H1 (cell line): ENCODE measurements around the gene FAM53A. TPM values are rescaled to one million over a fixed set of nuclear protein-coding genes. Genes with fewer than 3 reads are reported as not detected.

Experiments used
- CTCF ChIA-PET: fragments of 300-600 bp; sonication (Branson Sonifier 250); formaldehyde crosslinking; loops from one replicate; lab custom pipeline; 2021; ENCODE audit not compliant: partially characterized antibody; lab: Charles Lee
- POLR2A ChIA-PET: fragments of 300-600 bp; sonication (Branson Sonifier 250); formaldehyde crosslinking; loops from one replicate; lab custom pipeline; 2021; ENCODE audit warnings: inconsistent platforms; ENCODE audit not compliant: partially characterized antibody; lab: Charles Lee
- DNase-seq, 2 experiments: peaks; one replicate each; pipeline versions ENCODE4 v3.0.0 to v3.0.0-alpha.2; 2010 to 2022; ENCODE audit warnings: low spot score in 2 of 2, low read depth in 1 of 2, mixed read lengths in 1 of 2
- FAIRE-seq: peaks from 2 replicates; lab custom pipeline; 2011; peaks lifted over from hg19 to GRCh38; lab: Jason Lieb, UNC
- H2AFZ ChIP-seq: 2 replicates; pipeline ENCODE4 v1.8.1; 2012; ENCODE audit warnings: low read length, inconsistent platforms
- H2AK5ac ChIP-seq: 2 replicates; pipeline ENCODE4 v1.6.1; 2013; ENCODE audit warnings: low read depth, low read length
- H2BK120ac ChIP-seq: replicated peaks from 2 replicates; pipeline ENCODE3; 2013; ENCODE audit warnings: low read depth, low read length, inconsistent platforms
- H2BK12ac ChIP-seq: 2 replicates; pipeline ENCODE4 v1.6.1; 2013; ENCODE audit warnings: low read depth, low read length
- H2BK15ac ChIP-seq: 2 replicates; pipeline ENCODE4 v1.6.1; 2013; ENCODE audit warnings: low read length
- H2BK20ac ChIP-seq: 2 replicates; pipeline ENCODE4 v1.6.1; 2013; ENCODE audit warnings: low read length
- H2BK5ac ChIP-seq: 2 replicates; pipeline ENCODE4 v1.6.1; 2013; ENCODE audit warnings: low read depth, low read length
- H3K14ac ChIP-seq: 2 replicates; pipeline ENCODE4 v1.6.1; 2013; ENCODE audit warnings: inconsistent platforms; ENCODE audit not compliant: insufficient read length
- H3K18ac ChIP-seq: 2 replicates; pipeline ENCODE4 v1.6.1; 2013; ENCODE audit warnings: low read length; ENCODE audit errors: extremely low read depth
- H3K23ac ChIP-seq: 2 replicates; pipeline ENCODE4 v1.6.1; 2013; ENCODE audit warnings: inconsistent platforms; ENCODE audit not compliant: insufficient read length
- H3K23me2 ChIP-seq: 2 replicates; pipeline ENCODE4 v1.6.1; 2013; ENCODE audit warnings: low read depth, low read length
- H3K27ac ChIP-seq: 2 replicates; pipeline ENCODE4 v1.6.1; 2011; ENCODE audit warnings: low read depth, low read length, inconsistent platforms
- H3K27me3 ChIP-seq, 4 experiments: replicated peaks in 1 of 4; 1 replicate in 1 of 4; 2 replicates in 3 of 4; pipeline versions ENCODE4 v1.6.1 to v1.8.1; 2011 to 2013; ENCODE audit warnings: low read length in 3 of 4, mild to moderate bottlenecking in 3 of 4, inconsistent platforms in 2 of 4, mixed read lengths in 2 of 4, moderate library complexity in 1 of 4; ENCODE audit not compliant: control insufficient read depth in 3 of 4, insufficient read depth in 3 of 4; ENCODE audit errors: extremely low read depth in 1 of 4
- H3K36me3 ChIP-seq, 4 experiments: 2 replicates each; pipeline versions ENCODE4 v1.6.1 to v1.8.1; 2011 to 2013; ENCODE audit warnings: mild to moderate bottlenecking in 4 of 4, low read length in 3 of 4, moderate library complexity in 2 of 4, control low read depth in 1 of 4, inconsistent platforms in 1 of 4; ENCODE audit not compliant: insufficient read depth in 4 of 4, control insufficient read depth in 2 of 4
- H3K4ac ChIP-seq: replicated peaks from 2 replicates; pipeline ENCODE3; 2013; ENCODE audit warnings: low read length, low read depth, mixed read lengths, inconsistent platforms; ENCODE audit not compliant: insufficient read length
- H3K4me1 ChIP-seq, 4 experiments: replicated peaks in 1 of 4; 1 replicate in 1 of 4; 2 replicates in 3 of 4; pipeline versions ENCODE4 v1.6.1 to v1.8.1; 2011 to 2013; ENCODE audit warnings: low read length in 3 of 4, inconsistent platforms in 2 of 4, mixed read lengths in 1 of 4; ENCODE audit not compliant: insufficient read depth in 4 of 4, control insufficient read depth in 3 of 4
- H3K4me2 ChIP-seq, 2 experiments: 2 replicates each; pipeline versions ENCODE4 v1.6.1 to v1.8.1; 2011 to 2013; ENCODE audit warnings: low read depth in 2 of 2, low read length in 2 of 2, control low read depth in 1 of 2, inconsistent platforms in 1 of 2, mild to moderate bottlenecking in 1 of 2; ENCODE audit not compliant: insufficient read depth in 1 of 2
- H3K4me3 ChIP-seq, 4 experiments: fragments of 200-600, 300-600 bp in 1 of 4; sonication (generic), shearing (Covaris generic), sonication (Bioruptor Twin) in 1 of 4; 2 replicates each; pipeline versions ENCODE4 v1.5.1 to v1.8.1; 2011 to 2016; ENCODE audit warnings: low read length in 4 of 4, low read depth in 3 of 4, control low read depth in 2 of 4, inconsistent platforms in 2 of 4, mild to moderate bottlenecking in 2 of 4, mixed read lengths in 1 of 4, moderate library complexity in 1 of 4; ENCODE audit not compliant: insufficient read depth in 2 of 4; ENCODE audit errors: extremely low read depth in 1 of 4
- H3K56ac ChIP-seq: replicated peaks from 2 replicates; pipeline ENCODE3; 2013; ENCODE audit warnings: low read depth, mild to moderate bottlenecking, mixed read lengths, low read length, inconsistent platforms; ENCODE audit not compliant: insufficient read length
- H3K79me1 ChIP-seq: 2 replicates; pipeline ENCODE4 v1.6.1; 2013; ENCODE audit warnings: low read depth, low read length, control low read depth
- H3K79me2 ChIP-seq, 2 experiments: 2 replicates each; pipeline versions ENCODE4 v1.6.1 to v1.8.1; 2012 to 2013; ENCODE audit warnings: low read length in 2 of 2, mild to moderate bottlenecking in 2 of 2, inconsistent platforms in 1 of 2; ENCODE audit not compliant: insufficient read depth in 2 of 2, control insufficient read depth in 1 of 2
- H3K9ac ChIP-seq, 4 experiments: replicated peaks in 1 of 4; 1 replicate in 1 of 4; 2 replicates in 3 of 4; pipeline versions ENCODE4 v1.6.1 to v1.8.1; 2011 to 2013; ENCODE audit warnings: low read depth in 3 of 4, low read length in 3 of 4, control low read depth in 2 of 4, mild to moderate bottlenecking in 2 of 4, moderate library complexity in 2 of 4, inconsistent platforms in 1 of 4; ENCODE audit errors: extremely low read depth in 1 of 4
- H3K9me3 ChIP-seq, 2 experiments: 2 replicates each; pipeline versions ENCODE4 v1.6.1 to v1.8.1; 2012 to 2013; ENCODE audit warnings: mild to moderate bottlenecking in 2 of 2, moderate library complexity in 2 of 2, control low read depth in 1 of 2, inconsistent platforms in 1 of 2, low read depth in 1 of 2, low read length in 1 of 2, mixed read lengths in 1 of 2; ENCODE audit not compliant: insufficient read depth in 2 of 2
- H4K20me1 ChIP-seq, 2 experiments: replicated peaks in 1 of 2; 2 replicates each; pipeline versions ENCODE3 to v1.8.1; 2011 to 2013; ENCODE audit warnings: inconsistent platforms in 2 of 2, low read length in 2 of 2, mild to moderate bottlenecking in 1 of 2; ENCODE audit not compliant: insufficient read depth in 2 of 2, control insufficient read depth in 1 of 2
- H4K5ac ChIP-seq: 2 replicates; pipeline ENCODE4 v1.6.1; 2013; ENCODE audit warnings: low read length, low read depth, mixed read lengths, inconsistent platforms; ENCODE audit not compliant: insufficient read length
- H4K8ac ChIP-seq: 2 replicates; pipeline ENCODE4 v1.8.0; 2013; ENCODE audit warnings: mild to moderate bottlenecking, moderate library complexity, low read length, inconsistent platforms; ENCODE audit not compliant: insufficient read depth; ENCODE audit errors: extremely low read depth
- H4K91ac ChIP-seq: replicated peaks from 2 replicates; pipeline ENCODE3; 2013; ENCODE audit warnings: low read length, mixed read lengths, inconsistent platforms; ENCODE audit not compliant: insufficient read length
- CHD1 ChIP-seq: IDR thresholded peaks from 2 replicates; pipeline ENCODE4 v1.6.1; 2012; ENCODE audit warnings: low read depth, low read length, improper control_type of control experiment
- EP300 ChIP-seq, 2 experiments: IDR thresholded peaks; 1 replicate in 1 of 2; 2 replicates in 1 of 2; pipeline ENCODE4 v1.6.1; 2011 to 2012; ENCODE audit warnings: low read depth in 2 of 2, low read length in 2 of 2, mild to moderate bottlenecking in 2 of 2, borderline replicate concordance in 1 of 2, inconsistent platforms in 1 of 2, moderate library complexity in 1 of 2
- EZH2 ChIP-seq: fragments of 200-600 bp; sonication (generic); IDR thresholded peaks from 2 replicates; pipeline ENCODE4 v1.7.1; 2012; ENCODE audit warnings: low read depth, mild to moderate bottlenecking, moderate library complexity, low read length, inconsistent platforms; ENCODE audit not compliant: severe bottlenecking
- KDM1A ChIP-seq: fragments of 200-600, 300-600 bp; sonication (generic); IDR thresholded peaks from 2 replicates; pipeline ENCODE4 v1.7.1; 2016; ENCODE audit warnings: mild to moderate bottlenecking, low read length, borderline replicate concordance
- MAFK ChIP-seq: IDR thresholded peaks from 2 replicates; pipeline ENCODE4 v1.6.1; 2012; ENCODE audit warnings: low read depth, mild to moderate bottlenecking, improper control_type of control experiment, low read length
- POU5F1 ChIP-seq: IDR thresholded peaks from 2 replicates; pipeline ENCODE4 v1.6.1; 2011; ENCODE audit warnings: low read depth, mild to moderate bottlenecking, low read length, moderate library complexity
- SP1 ChIP-seq: IDR thresholded peaks from 2 replicates; pipeline ENCODE4 v1.6.1; 2011; ENCODE audit warnings: low read depth, low read length
- TCF12 ChIP-seq: IDR thresholded peaks from 2 replicates; pipeline ENCODE4 v1.6.1; 2011; ENCODE audit warnings: low read depth, mild to moderate bottlenecking, low read length
- TEAD4 ChIP-seq: IDR thresholded peaks from 2 replicates; pipeline ENCODE4 v1.6.1; 2012; ENCODE audit warnings: low read depth, low read length, inconsistent platforms, mixed read lengths
- WGBS, 2 experiments: shearing (Covaris generic) in 1 of 2; methylation state at CpG; one replicate each; pipeline versions ENCODE4 v1.1.6 to v1.1.7; 2013 to 2015; ENCODE audit warnings: low lambda C conversion rate in 2 of 2, mixed read lengths in 2 of 2, inconsistent platforms in 1 of 2, low coverage in 1 of 2, missing lambda C conversion rate in 1 of 2; ENCODE audit not compliant: insufficient replicate concordance in 2 of 2, insufficient coverage in 1 of 2, insufficient read length in 1 of 2; ENCODE audit errors: extremely low coverage in 1 of 2, missing lambda C conversion rate in 1 of 2; 5-methylcytosine and 5-hydroxymethylcytosine counted together
- polyA plus RNA-seq, 7 experiments: library from polyadenylated mRNA; depleted of rRNA in 3 of 7; stranded (reverse) in 5 of 7; unstranded in 2 of 7; fragments of >200 nt in 5 of 7; fragments of 200-250 nt in 2 of 7; gene quantifications; 1 replicate in 5 of 7; 2 replicates in 1 of 7; 4 replicates in 1 of 7; pipeline versions ENCODE4 v1.2.1 to v1.2.3, GENCODE V29; 2011 to 2013; ENCODE audit warnings: missing spikeins in 2 of 7, mixed read lengths in 2 of 7
- total RNA-seq: library from RNA; stranded (reverse); fragmentation: NEBNext Ultra II Directional; extraction: Animal tissue kit (Norgen Biotek cat#: 25700); gene quantifications from 2 replicates; pipeline ENCODE4 v1.2.1, GENCODE V29; 2021
- TF ChIP-seq, protein P1 (sequence below): IDR thresholded peaks from 2 replicates; pipeline ENCODE4 v1.6.1; 2012; ENCODE audit warnings: inconsistent platforms

The FAM53A gene
- total and polyA plus RNA-seq, 2 of the 8 experiments (the other 6 are each of a cell fraction or from before 2014, with no cell fraction given) = 1.9 to 2.0 TPM

GRCh38 chr4:1644891-1645657 lies 39.0 kb downstream of the FAM53A start:
- FAIRE-seq (no peak), DNase-seq (no peak)
- no peaks in the 10 kb centered on the region for H4K20me1 ChIP-seq
- 64% methylated on average over 21 of the region's 21 CpGs; no CpG with 5 or more reads in 1 of the 2 experiments for WGBS, 2 experiments
- H4K5ac ChIP-seq = peak overlapping the region; percentile 33
- POLR2A ChIA-PET = interaction anchor here (1.7 kb wide), 1 partner anchor 76 kb away, joined by 4 read pairs; the partner anchor contains the start of genes TACC3 and TMEM129
- H3K23ac ChIP-seq = no peak overlapping the region
- no peaks in the 10 kb centered on the region for H3K9me3 ChIP-seq
- no peak overlapping the region for H4K91ac ChIP-seq
- no peak overlapping the region for H3K56ac ChIP-seq
- H3K4ac ChIP-seq = no peak overlapping the region
- H3K4me3 ChIP-seq = no peak overlapping the region
- H3K4me2 ChIP-seq = peak overlapping the region; percentile 14 to 40; a peak in 2 of 4 replicates
- H2AK5ac ChIP-seq = peak overlapping the region; percentile 65; the same call in 1 of the 2 replicates
- peak overlapping the region; percentile 87 for H2BK5ac ChIP-seq
- H4K8ac ChIP-seq = 0 out of 2 replicates have a peak overlapping the region, but pooled peaks have one; percentile 4
- CTCF ChIA-PET = interaction anchor here (1.0 to 4.6 kb wide), 12 partner anchors 9 to 291 kb away, joined by 3 to 23 read pairs (median 3); no protein-coding TSS in a partner anchor
- no peaks in the 10 kb centered on the region for H3K23me2 ChIP-seq
- peaks cover 0 to 7% (median 3%) of the 10 kb centered on the region in 4 experiments; a peak in 4 of 7 replicates for H3K4me1 ChIP-seq
- 0 out of 2 replicates have a peak overlapping the region, but pooled peaks have one; percentile 32 for H2BK20ac ChIP-seq
- H3K27ac ChIP-seq = no peak overlapping the region
- no peaks in the 10 kb centered on the region for H3K27me3 ChIP-seq
- peak overlapping the region; percentile 78 for H3K18ac ChIP-seq
- H3K79me2 ChIP-seq = no peaks in the 10 kb centered on the region
- no peak overlapping the region for H3K14ac ChIP-seq
- H2BK15ac ChIP-seq = peak overlapping the region; percentile 81
- no peak overlapping the region for H2BK120ac ChIP-seq
- no peaks in the 10 kb centered on the region for H3K79me1 ChIP-seq
- peak overlapping the region; percentile 60; the same call in 1 of the 2 replicates for H2BK12ac ChIP-seq
- H3K9ac ChIP-seq = no peak overlapping the region
- H3K36me3 ChIP-seq = no peaks in the 10 kb centered on the region
- peak overlapping the region; percentile 91; the same call in 1 of the 2 replicates for H2AFZ ChIP-seq
- TF ChIP-seq TEAD4 = no peak
- TF ChIP-seq CHD1 = no peak
- TF ChIP-seq MAFK = no peak
- peak; percentile 37; the same call in 1 of the 2 replicates for TF ChIP-seq KDM1A
- TF ChIP-seq EP300 (IDR thresholded peaks at IDR 0.05; ENCODE audit: borderline replicate concordance in 1 of 2, low read depth in 2 of 2, low read length in 2 of 2) = no peak
- TF ChIP-seq, protein P1, sequence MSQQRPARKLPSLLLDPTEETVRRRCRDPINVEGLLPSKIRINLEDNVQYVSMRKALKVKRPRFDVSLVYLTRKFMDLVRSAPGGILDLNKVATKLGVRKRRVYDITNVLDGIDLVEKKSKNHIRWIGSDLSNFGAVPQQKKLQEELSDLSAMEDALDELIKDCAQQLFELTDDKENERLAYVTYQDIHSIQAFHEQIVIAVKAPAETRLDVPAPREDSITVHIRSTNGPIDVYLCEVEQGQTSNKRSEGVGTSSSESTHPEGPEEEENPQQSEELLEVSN = no peak
- TF ChIP-seq SP1 = 0 out of 2 replicates have a peak, but pooled peaks have one; percentile 72
- no peak for TF ChIP-seq TCF12
- no peak for TF ChIP-seq POU5F1
- TF ChIP-seq EZH2 = no peak
